HG03060 (cell line): ENCODE measurements around the gene VPS35L.
"Not testable (repeated sequence)": the region's sequence is repeated elsewhere in the genome, so short reads cannot be mapped to it uniquely, and the experiment has no call there.

Experiments used
- ATAC-seq: cut with Tn5 transposase; IDR thresholded peaks from one replicate; pipeline ENCODE4 v1.9.1; 2021; ENCODE audit warnings: low read depth, moderate number of reproducible peaks; ENCODE audit not compliant: unreplicated experiment

Gene VPS35L

GRCh38 chr16:19527161-19527560 lies 28.3 kb upstream of the VPS35L start:
- ATAC-seq: no peak

- no peak for ATAC-seq
Observed at GRCh38 chr16:19528666-19529065, 26.8 kb upstream of the VPS35L start.

GRCh38 chr16:19532601-19533000 lies 22.9 kb upstream of the VPS35L start:
- ATAC-seq: no peak

- ATAC-seq: no peak
Observed at GRCh38 chr16:19540241-19540970, 15.1 kb upstream of the VPS35L start.

- ATAC-seq: no peak
Observed at GRCh38 chr16:19542138-19542821, 13.2 kb upstream of the VPS35L start.

- ATAC-seq: not testable (repeated sequence)
Observed at GRCh38 chr16:19543278-19543996, 12.1 kb upstream of the VPS35L start.

- ATAC-seq: no peak
Observed at GRCh38 chr16:19548144-19548543, 7.4 kb upstream of the VPS35L start.

- ATAC-seq: no peak
Observed at GRCh38 chr16:19549673-19550072, 5.8 kb upstream of the VPS35L start.

GRCh38 chr16:19555938-19556771 lies 652 bp downstream of the VPS35L start:
- no peak for ATAC-seq

- no peak for ATAC-seq
Observed at GRCh38 chr16:19559242-19559910, 3.9 kb downstream of the VPS35L start.

- ATAC-seq: no peak
Observed at GRCh38 chr16:19560078-19560477, 4.6 kb downstream of the VPS35L start.

GRCh38 chr16:19563377-19563776 lies 7.9 kb downstream of the VPS35L start:
- no peak for ATAC-seq

GRCh38 chr16:19566362-19566761 lies 10.9 kb downstream of the VPS35L start:
- ATAC-seq: no peak

GRCh38 chr16:19567560-19567959 lies 12.1 kb downstream of the VPS35L start:
- ATAC-seq: no peak

GRCh38 chr16:19573997-19574396 lies 18.5 kb downstream of the VPS35L start:
- ATAC-seq: no peak

GRCh38 chr16:19574615-19575014 lies 19.1 kb downstream of the VPS35L start:
- no peak for ATAC-seq

- ATAC-seq: no peak
Observed at GRCh38 chr16:19578378-19578971, 23.0 kb downstream of the VPS35L start.

- ATAC-seq: no peak
Observed at GRCh38 chr16:19582050-19582831, 26.7 kb downstream of the VPS35L start.
